GM18868 (cell line): Measurements from ENCODE around the gene TMEM132A.

Source experiments
- ATAC-seq: cut with Tn5 transposase; IDR thresholded peaks from one replicate; pipeline ENCODE4 v1.9.1; 2021; ENCODE audit warnings: mild to moderate bottlenecking, moderate library complexity; ENCODE audit not compliant: unreplicated experiment

Gene TMEM132A, protein sequence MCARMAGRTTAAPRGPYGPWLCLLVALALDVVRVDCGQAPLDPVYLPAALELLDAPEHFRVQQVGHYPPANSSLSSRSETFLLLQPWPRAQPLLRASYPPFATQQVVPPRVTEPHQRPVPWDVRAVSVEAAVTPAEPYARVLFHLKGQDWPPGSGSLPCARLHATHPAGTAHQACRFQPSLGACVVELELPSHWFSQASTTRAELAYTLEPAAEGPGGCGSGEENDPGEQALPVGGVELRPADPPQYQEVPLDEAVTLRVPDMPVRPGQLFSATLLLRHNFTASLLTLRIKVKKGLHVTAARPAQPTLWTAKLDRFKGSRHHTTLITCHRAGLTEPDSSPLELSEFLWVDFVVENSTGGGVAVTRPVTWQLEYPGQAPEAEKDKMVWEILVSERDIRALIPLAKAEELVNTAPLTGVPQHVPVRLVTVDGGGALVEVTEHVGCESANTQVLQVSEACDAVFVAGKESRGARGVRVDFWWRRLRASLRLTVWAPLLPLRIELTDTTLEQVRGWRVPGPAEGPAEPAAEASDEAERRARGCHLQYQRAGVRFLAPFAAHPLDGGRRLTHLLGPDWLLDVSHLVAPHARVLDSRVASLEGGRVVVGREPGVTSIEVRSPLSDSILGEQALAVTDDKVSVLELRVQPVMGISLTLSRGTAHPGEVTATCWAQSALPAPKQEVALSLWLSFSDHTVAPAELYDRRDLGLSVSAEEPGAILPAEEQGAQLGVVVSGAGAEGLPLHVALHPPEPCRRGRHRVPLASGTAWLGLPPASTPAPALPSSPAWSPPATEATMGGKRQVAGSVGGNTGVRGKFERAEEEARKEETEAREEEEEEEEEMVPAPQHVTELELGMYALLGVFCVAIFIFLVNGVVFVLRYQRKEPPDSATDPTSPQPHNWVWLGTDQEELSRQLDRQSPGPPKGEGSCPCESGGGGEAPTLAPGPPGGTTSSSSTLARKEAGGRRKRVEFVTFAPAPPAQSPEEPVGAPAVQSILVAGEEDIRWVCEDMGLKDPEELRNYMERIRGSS

GRCh38 chr11:60924110-60924905 lies at the start of gene TMEM132A:
TSS of gene TMEM132A (plus strand) at chr11:60924460. CDS start at chr11:60924634, 174 bp downstream.
- ATAC-seq = peak; percentile 53

GRCh38 chr11:60875366-60876167 lies 48.7 kb upstream of the TMEM132A start:
- ATAC-seq = no peak

GRCh38 chr11:60876168-60876485 lies 48.1 kb upstream of the TMEM132A start:
- ATAC-seq = no peak

GRCh38 chr11:60878245-60879101 lies 45.8 kb upstream of the TMEM132A start:
- no peak for ATAC-seq

- no peak for ATAC-seq
Observed at GRCh38 chr11:60879104-60879503, 45.2 kb upstream of the TMEM132A start.

GRCh38 chr11:60879971-60880588 lies 44.2 kb upstream of the TMEM132A start:
- no peak for ATAC-seq

DNA sequence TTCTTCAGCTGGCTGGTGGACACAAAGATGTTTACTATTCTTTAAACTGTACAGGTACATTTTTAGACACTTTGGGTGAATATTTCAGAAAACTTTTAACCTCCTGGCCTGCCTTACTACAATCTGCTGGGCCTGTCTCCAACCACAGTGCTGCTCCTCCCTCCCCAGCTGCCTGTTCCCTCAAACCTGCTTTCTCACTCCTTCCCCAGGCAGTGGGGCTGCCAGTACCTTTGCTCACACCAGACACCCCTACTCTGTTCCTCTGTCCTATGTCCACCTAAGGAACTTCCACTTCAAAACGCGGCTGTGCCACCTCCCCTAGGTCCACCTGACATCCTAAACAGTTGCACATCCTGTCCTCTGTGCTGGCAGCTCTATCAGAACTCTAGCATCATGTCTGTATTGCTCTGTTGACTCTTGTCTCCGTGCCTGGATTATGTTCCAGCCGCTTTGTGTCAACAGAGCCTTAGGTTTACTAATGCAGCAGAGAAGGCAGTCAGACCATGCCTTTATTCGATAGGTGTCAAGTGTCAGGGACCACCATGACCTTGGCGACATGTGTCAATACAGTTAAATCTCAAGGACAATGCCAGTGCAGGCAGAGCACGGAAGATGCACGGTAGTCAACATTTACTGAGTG lies 43.5 kb upstream of the TMEM132A start:
- ATAC-seq = no peak

GRCh38 chr11:60887556-60887955 lies 36.7 kb upstream of the TMEM132A start:
- ATAC-seq = no peak

GRCh38 chr11:60889869-60890311 lies 34.4 kb upstream of the TMEM132A start:
- ATAC-seq = no peak

DNA sequence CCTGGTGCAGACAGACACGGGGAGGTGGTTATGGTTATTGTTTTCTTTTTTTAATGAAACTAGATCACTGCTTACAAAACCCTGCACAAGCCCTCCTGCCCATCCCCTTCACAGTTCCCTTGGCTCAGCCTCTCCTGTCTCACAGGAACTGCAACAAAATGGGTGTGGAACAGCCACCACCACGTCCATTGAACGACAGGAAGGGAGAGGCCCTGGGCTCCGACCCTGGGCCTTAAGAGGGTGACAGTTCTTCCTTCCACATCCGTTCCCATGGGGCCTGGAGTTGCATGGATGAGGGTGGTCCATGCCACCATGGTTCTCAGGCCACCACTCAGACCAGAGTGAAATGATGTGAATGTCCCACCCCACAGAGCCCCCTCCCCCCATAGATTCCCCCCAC lies 33.6 kb upstream of the TMEM132A start:
- ATAC-seq = no peak

DNA sequence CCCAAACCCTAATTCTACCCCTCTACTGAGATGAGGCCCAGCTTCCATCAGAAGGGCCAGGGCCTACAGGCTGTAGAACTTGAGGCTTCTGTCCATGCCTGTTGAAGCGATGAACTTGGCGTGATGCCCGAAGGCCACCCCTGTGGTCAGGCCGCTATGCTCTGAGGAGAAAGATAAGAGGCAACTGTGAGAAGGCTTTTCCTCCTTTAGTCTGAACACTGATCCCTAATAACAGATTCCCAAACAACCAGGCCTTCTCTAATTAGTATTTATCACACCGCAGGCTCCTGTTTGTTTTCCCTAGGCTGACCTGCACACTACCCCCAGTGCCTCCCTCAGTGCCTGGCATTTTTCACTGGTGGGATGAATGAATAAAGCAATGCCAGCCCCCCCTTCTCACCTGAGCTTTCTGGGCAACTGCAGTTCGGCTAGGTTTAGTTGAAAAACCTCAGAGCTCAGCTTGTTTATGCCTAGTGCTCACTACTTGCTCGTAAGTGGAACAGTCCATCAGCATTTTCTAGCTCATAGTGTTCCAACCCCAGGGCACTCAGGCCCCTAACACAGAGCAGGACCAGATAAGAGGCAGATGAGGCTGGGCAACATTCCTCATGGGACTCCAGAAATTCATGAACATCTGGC lies 33.0 kb upstream of the TMEM132A start:
- no peak for ATAC-seq

- no peak for ATAC-seq
Observed at GRCh38 chr11:60895687-60896086, 28.6 kb upstream of the TMEM132A start.

DNA sequence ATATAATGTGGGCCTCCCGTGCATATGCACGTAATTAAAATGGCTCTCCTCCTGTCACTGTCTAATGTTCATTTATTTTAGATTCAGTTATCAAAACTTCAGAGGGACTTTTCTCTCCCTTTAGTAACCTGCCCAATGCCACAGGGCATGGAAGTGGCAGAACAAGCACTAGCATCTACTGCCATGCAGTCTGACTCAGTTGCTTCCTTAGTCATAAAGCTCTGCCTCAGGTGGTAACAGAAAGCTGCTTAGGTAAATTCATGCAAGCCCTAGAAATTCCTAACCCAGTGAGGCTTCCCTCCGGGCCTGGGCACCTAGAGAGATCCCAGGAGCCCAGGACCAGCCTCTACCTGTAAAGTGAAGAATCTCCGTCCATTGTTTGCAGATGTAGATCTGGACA lies 26.8 kb upstream of the TMEM132A start:
- no peak for ATAC-seq

DNA sequence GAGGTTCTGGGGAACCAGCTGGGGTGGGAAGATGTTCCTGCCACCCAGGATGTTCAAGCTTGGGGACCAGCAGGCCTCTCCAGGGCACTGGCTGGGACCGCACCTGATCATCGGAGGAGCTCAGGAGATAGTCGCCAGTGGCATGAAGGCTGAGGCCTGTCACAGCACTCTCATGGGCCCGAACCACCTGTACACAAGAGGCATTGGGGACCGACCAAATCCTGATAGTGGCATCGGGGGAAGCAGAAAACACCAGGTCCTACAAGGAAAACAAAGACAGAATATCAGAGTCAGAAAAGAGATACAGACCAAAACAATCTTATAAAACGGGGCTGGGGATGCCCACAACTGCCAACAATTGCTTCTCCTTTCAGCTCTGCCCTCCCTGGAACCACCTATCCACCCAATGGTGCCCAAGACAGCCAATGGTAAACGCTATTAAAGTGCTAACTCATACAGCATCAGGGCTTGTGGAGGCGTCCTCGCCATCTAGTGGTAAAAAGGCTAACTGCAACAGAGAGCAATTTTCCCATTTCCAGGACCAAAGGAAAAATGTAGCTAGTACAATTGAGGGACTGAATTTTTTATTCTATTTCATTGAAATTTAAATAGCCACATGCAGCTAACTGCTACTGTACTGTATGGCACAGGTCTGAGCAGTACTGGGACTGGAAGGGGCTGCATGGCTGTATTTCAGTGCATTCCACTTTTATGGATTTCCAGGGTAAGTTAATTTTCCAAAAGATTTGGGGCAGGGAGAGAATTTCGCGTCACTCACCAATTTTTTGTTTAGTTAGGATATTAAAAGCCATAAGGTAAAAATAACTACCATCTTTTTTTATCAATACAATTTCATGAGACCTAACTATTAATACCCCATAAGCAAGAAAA lies 25.0 kb upstream of the TMEM132A start:
- no peak for ATAC-seq

DNA sequence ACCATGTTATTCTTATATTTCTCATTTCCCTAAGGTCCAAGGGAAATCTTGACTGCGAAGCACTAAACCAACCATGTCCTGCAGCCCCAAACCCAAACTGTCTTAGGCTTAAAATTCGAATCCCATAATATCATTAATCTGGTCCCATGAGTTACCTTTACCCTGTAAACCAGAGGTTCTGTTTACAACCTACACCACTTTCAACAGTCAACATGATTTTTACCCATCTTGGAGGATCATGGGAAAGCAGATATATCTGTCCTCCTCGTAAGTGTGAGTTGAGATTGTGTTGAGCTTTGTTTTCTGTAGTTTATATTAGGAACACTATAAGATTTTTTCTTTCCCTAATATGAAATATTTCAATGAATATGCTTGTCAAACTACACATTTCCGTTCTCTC lies 24.3 kb upstream of the TMEM132A start:
- no peak for ATAC-seq

DNA sequence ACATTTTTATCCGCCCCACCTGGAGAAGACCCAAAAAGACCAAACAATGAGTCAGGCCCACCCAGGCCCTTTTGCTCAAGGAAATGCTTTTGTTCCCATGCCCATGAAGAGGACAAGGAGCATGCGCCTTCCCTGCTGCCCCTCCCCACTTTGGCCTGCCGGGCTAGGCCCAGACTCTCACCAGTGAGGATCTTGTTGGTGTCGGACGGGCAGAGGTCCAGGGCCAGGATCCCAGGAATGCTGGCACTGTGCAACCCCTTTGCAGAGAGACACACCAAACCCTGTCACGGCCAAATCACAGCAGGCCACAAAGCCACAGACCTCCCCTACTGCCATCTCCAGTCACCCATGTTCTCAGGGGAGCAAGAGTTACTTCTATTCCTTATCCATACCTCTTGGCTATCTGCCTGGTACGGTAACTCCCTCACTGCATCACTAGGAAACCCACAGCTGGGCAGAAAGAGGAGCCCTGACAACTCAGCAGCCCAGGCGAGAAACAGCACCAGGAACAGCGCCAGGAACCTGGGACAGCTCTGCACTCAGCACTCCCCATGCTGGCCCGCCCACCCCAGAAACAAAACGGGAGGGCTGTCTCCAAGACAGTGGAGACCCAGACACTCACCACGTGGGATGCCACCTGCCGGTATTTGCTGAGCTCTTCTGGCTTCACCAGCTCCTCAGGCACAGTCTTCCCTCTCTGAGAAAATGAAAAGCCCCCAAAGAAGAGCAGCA lies 23.4 kb upstream of the TMEM132A start:
- no peak for ATAC-seq
